IPS-15b (cell line): ENCODE measurements around the gene MIPEP.
"Not testable (repeated sequence)": the region's sequence is repeated elsewhere in the genome, so short reads cannot be mapped to it uniquely, and the experiment has no call there.

Experiments
- H3K27me3 ChIP-seq: one replicate; pipeline ENCODE4 v1.6.1; 2013; ENCODE audit warnings: low read length; ENCODE audit not compliant: control insufficient read depth, insufficient read depth
- H3K36me3 ChIP-seq: one replicate; pipeline ENCODE4 v1.6.1; 2013; ENCODE audit warnings: low read length; ENCODE audit not compliant: control insufficient read depth, insufficient read depth
- H3K4me1 ChIP-seq: one replicate; pipeline ENCODE4 v1.6.1; 2013; ENCODE audit warnings: mild to moderate bottlenecking, low read length; ENCODE audit not compliant: control insufficient read depth, insufficient read depth
- H3K4me3 ChIP-seq: one replicate; pipeline ENCODE4 v1.5.1; 2013; ENCODE audit warnings: low read depth, low read length
- H3K9ac ChIP-seq: one replicate; pipeline ENCODE4 v1.6.1; 2013; ENCODE audit warnings: low read depth, mild to moderate bottlenecking, low read length
- H3K9me3 ChIP-seq: one replicate; pipeline ENCODE4 v1.6.1; 2013; ENCODE audit warnings: mild to moderate bottlenecking, low read length; ENCODE audit not compliant: control insufficient read depth, insufficient read depth

MIPEP gene

DNA sequence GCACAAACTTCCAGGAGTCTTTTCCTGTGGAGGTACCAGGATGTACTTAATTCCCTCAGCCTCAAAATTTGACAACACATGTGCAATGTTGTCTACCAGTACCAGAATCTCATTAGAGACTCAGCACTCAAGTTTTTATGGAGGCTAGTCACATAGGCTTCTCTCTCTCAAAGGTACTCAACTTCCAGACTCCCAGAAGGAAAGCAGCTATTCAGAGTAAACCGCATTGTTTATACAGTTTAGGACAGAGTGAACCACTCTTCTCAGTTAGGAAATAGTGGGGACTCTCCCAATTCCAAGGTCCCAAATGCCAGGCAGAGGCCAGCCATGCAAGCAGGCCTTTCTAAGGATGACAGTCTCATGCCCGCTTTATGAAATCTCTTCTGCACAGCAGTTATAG is 16.6 kb upstream of the MIPEP start:
- no peaks in the 10 kb centered on the region for H3K36me3 ChIP-seq
- no peak overlapping the region for H3K9ac ChIP-seq
- H3K27me3 ChIP-seq: peaks cover 23% of the 10 kb centered on the region
- no peak overlapping the region for H3K4me3 ChIP-seq
- H3K9me3 ChIP-seq: no peaks in the 10 kb centered on the region
- no peaks in the 10 kb centered on the region for H3K4me1 ChIP-seq

DNA sequence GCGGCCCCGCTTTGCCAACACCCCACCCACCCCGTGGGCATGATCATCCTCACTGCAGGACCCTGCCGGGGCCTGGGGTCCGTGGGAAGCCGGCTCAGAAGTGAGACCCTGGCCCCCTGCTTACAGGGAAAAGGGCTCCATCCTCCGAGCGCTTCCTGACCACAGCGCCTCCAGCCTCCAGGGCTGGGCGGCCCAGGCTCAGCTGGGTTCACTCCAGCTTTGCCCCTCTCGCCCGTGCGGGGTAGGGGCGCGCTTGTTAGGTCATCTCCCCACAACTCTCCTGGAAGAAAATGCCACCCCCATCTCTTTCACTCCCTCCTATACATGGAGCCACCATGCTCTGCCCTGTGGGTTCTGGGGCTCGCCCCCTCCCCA is 14.7 kb upstream of the MIPEP start:
- Histone ChIP-seq H3K9ac (no peak overlapping the region), H3K36me3 (no peaks in the 10 kb centered on the region), H3K9me3 (no peaks in the 10 kb centered on the region), H3K27me3 (peaks cover 23% of the 10 kb centered on the region), H3K4me1 (no peaks in the 10 kb centered on the region), H3K4me3 (peak overlapping the region; percentile 52)

DNA sequence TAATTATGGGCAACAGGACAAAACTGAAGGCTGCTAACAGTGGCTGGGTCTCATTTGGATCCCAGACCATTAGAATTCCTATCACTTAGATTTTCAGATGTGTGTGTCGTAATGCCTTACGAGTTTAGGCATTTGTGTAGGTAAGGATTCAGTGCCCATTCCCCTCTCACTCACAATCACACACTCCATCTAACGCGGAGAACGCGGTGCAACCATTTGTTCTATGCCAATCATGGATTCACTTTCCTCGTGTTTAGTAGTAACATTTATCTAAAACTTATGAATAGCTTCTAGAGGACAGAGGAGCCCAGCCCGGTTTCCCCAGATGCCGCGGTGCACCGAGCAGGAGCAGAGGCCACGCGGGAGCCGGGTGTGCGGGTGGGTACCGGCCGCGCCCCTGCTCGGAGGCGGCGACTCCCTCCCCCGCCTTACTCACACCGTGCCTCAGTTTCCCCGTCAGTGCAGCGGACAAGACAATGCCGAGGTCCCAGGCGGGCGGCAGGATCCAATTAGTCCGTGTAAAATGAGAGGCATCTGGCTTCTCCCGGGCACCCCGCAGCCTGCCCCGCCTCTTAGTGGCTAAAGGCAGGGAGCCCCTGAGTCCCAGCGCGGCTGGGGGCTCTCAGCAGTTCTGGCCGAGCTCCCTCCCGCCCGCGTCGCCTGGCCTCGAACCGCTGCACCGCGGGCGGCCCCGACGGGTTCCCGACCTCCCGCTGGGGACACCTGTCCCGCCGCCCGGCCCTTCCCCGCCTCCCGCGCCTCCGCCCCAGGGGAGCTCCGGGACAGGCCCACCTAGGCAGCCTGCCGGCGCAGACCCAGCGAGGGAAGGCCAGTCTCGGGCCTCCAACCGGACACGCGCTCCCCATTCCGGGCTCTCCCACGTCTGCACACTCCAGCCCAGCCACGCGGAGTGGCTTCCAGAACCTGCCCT is 14.0 kb upstream of the MIPEP start:
- Histone ChIP-seq H3K27me3 (peaks cover 23% of the 10 kb centered on the region), H3K4me3 (peak overlapping the region; percentile 52), H3K4me1 (no peaks in the 10 kb centered on the region), H3K36me3 (no peaks in the 10 kb centered on the region), H3K9ac (no peak overlapping the region), H3K9me3 (no peaks in the 10 kb centered on the region)

DNA sequence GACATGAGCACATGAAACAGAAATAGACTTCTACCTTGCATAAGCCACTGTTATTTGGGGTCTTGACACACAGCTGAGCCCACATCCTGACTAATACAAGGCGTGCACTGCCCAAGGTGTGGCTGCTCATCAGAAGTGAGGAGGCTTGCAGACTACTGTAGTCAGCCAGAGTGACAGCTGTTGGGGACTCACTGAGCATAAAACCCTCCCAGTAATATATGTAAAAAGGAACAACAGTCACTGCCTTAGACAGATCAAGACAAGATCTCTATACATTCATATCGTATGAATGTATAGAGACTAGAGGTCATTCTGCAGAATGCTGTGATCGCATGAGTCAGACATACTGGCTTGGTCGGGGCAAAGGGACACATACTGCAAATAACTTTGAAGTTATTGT is 12.2 kb upstream of the MIPEP start:
- Histone ChIP-seq H3K4me3 (no peak overlapping the region), H3K9ac (no peak overlapping the region), H3K4me1 (no peaks in the 10 kb centered on the region), H3K9me3 (no peaks in the 10 kb centered on the region), H3K27me3 (peaks cover 23% of the 10 kb centered on the region), H3K36me3 (no peaks in the 10 kb centered on the region)

GRCh38 chr13:23899555-23899954 is 10.4 kb upstream of the MIPEP start:
- Histone ChIP-seq H3K27me3 (peaks cover 22% of the 10 kb centered on the region), H3K4me3 (no peak overlapping the region), H3K9me3 (no peaks in the 10 kb centered on the region), H3K9ac (no peak overlapping the region), H3K36me3 (no peaks in the 10 kb centered on the region), H3K4me1 (no peaks in the 10 kb centered on the region)

DNA sequence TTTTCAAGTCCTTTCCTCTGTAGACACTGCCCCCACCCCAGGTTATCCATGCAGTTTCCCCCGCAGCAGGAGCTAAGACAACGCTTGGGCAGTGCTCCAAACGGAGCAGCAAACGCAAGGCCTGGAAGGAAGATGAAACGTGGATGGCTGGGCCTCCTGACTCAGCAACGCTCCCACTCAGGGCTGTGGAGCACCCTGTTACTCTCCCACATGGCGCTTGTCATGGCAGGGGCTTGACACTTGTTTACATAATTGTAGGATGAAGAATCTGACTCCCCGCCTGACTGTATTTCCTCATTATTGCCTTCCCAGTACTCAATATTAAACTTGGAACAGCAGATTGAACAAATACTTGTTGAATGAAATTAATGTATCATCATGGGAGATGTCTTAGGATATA is 8.9 kb upstream of the MIPEP start:
- no peaks in the 10 kb centered on the region for H3K9me3 ChIP-seq
- no peaks in the 10 kb centered on the region for H3K4me1 ChIP-seq

DNA sequence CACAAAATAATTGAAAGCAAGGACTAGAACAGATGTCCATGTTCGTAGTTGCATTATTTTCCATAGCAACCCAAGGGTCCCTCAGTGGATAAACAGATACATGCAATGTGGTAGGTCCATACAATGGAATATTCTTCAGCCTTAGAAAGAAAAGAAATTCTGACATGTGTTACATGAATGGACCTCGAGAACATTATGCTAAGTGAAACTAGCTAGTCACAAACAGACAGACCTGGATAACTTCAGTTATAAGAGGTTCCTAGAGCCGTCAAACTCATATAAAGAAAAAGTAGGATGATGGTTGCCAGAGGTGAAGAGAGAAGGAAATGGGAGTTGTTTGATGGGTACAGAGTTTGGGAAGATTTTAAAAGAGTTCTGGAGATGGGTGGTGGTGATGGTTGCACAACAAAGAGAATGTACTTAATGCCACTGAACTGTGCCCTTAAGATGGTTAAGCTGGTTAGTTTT is 8.3 kb upstream of the MIPEP start, which contains the start of gene C1QTNF9B:
TSS of gene C1QTNF9B (minus strand) at position 51 of the 468 bp plus-strand sequence.
- H3K36me3 ChIP-seq, H3K4me3 ChIP-seq, H3K4me1 ChIP-seq, H3K9ac ChIP-seq, H3K9me3 ChIP-seq: not testable (repeated sequence)
- H3K27me3 ChIP-seq: peaks cover 12% of the 10 kb centered on the region

More for the DNA sequence above, 8.9 kb upstream of the MIPEP start:
- no peaks in the 10 kb centered on the region for H3K36me3 ChIP-seq
- H3K9ac ChIP-seq: no peak overlapping the region
- no peak overlapping the region for H3K4me3 ChIP-seq
- H3K27me3 ChIP-seq: peaks cover 18% of the 10 kb centered on the region

DNA sequence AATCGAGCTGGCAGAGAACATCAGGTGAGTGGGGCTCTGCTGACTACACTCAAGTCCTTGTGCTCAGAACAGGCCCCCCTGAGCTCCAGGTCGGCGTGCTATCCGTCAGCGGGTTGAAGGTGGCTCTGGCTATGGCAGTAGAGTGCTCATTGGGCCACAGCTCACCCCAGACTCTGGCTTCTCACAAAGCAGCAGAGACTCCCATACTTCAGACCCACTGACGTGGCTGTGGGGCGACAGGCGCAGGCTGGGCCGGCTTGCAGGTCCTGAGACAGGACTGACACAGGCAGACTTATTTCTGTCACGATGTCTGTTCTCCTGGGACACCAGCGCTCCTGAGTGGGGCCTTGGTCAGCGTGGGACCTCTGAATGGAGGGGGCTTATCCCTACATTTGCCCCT is 5.5 kb upstream of the MIPEP start:
- not testable (repeated sequence) for H3K9ac ChIP-seq, H3K36me3 ChIP-seq

GRCh38 chr13:23893791-23894190 is 4.6 kb upstream of the MIPEP start:
- H3K27me3 ChIP-seq, H3K9me3 ChIP-seq, H3K36me3 ChIP-seq, H3K4me3 ChIP-seq, H3K9ac ChIP-seq, H3K4me1 ChIP-seq: not testable (repeated sequence)

More for the DNA sequence above, 5.5 kb upstream of the MIPEP start:
- H3K4me3 ChIP-seq, H3K4me1 ChIP-seq, H3K27me3 ChIP-seq, H3K9me3 ChIP-seq: not testable (repeated sequence)

DNA sequence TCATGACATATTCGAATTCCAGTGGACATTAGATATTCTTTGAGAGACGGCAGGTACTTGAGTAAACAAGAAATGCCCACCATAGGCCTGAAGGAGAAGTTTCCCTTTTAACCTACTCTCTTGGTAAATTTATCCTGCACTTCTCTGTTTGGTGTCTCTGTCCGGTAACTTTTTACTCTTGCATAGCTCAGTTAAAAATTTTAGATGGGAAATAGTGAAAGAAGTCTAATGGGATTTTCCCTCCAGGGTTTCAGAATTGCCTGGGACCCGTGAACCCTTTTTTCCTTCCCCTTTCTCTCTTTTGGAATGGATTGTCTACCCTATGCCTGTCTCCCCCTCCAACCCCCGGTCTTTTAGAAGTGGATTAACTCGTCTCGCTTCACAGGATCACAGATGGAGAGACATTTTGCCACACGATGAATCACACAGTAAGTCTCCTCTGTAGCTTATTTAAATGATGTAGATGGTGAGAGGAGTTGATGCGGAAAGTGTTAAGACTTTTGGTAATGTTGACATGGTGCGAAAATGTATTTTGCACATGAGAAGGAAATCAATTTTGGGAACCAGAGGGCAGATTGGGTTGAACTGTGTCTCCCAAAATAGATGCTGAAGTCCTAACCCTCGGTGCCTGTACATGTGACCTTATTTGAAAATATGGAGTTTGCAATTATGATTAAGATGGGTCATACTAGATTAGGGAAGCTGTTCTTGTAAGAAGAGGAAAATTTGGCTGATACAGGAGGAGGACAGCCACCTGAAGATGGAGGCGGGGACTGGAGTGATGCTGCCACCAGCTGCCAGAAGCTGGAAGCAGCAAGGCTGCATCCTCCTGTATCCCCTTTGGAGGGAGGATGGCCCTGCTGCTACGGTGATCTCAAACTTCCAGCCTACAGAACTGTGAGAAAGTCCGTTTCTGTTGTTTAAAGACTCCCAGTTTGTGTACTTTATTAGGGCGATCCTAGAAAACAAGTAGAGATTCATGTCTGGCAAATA is 711 bp upstream of the MIPEP start:
- Histone ChIP-seq H3K27me3 (no peaks in the 10 kb centered on the region), H3K4me1 (no peaks in the 10 kb centered on the region), H3K36me3 (no peaks in the 10 kb centered on the region), H3K9ac (no peak overlapping the region), H3K4me3 (peak overlapping the region; percentile 20), H3K9me3 (no peaks in the 10 kb centered on the region)

GRCh38 chr13:23884361-23884760 is 4.8 kb downstream of the MIPEP start:
- H3K4me3 ChIP-seq, H3K36me3 ChIP-seq, H3K9me3 ChIP-seq, H3K4me1 ChIP-seq, H3K9ac ChIP-seq, H3K27me3 ChIP-seq: not testable (repeated sequence)
